Loucy (cell line): ENCODE results near the gene TECPR2.

Experiments
- H2AFZ ChIP-seq: fragments of 200-600 bp; sonication (generic); 2 replicates; pipeline ENCODE4 v1.6.0; 2016; ENCODE audit warnings: antibody characterized with exemption, mild to moderate bottlenecking, low read length, moderate library complexity
- H3F3A ChIP-seq: fragments of 200-600 bp; 2 replicates; pipeline ENCODE4 v1.6.0; 2016; ENCODE audit warnings: antibody characterized with exemption, low read depth, mild to moderate bottlenecking
- H3K27me3 ChIP-seq: fragments of 200-600 bp; sonication (generic); 2 replicates; pipeline ENCODE4 v1.6.1; 2014; ENCODE audit warnings: low read length, mild to moderate bottlenecking; ENCODE audit not compliant: insufficient read depth, poor library complexity, severe bottlenecking
- H3K36me3 ChIP-seq: fragments of 200-600 bp; sonication (generic); 2 replicates; pipeline ENCODE4 v1.6.1; 2016; ENCODE audit warnings: low read length; ENCODE audit not compliant: insufficient read depth
- H3K4me1 ChIP-seq: fragments of 200-600 bp; sonication (generic); 2 replicates; pipeline ENCODE4 v1.5.1; 2014; ENCODE audit warnings: low read length, mild to moderate bottlenecking; ENCODE audit not compliant: insufficient read depth, poor library complexity, severe bottlenecking
- H3K4me2 ChIP-seq: fragments of 200-600 bp; sonication (generic); 2 replicates; pipeline ENCODE4 v1.6.0; 2014; ENCODE audit warnings: antibody characterized with exemption, low read length, low read depth, mild to moderate bottlenecking; ENCODE audit not compliant: poor library complexity, severe bottlenecking
- H3K4me3 ChIP-seq: fragments of 200-600 bp; sonication (generic); 2 replicates; pipeline ENCODE4 v1.5.1; 2014; ENCODE audit warnings: low read length, mild to moderate bottlenecking, mixed read lengths; ENCODE audit not compliant: poor library complexity, severe bottlenecking
- H3K79me2 ChIP-seq: fragments of 200-600 bp; sonication (generic); 2 replicates; pipeline ENCODE4 v1.6.1; 2014; ENCODE audit warnings: low read length; ENCODE audit not compliant: insufficient read depth
- H3K9ac ChIP-seq: fragments of 200-600 bp; sonication (generic); 2 replicates; pipeline ENCODE4 v1.6.0; 2014; ENCODE audit warnings: mild to moderate bottlenecking, low read depth, low read length, moderate library complexity; ENCODE audit not compliant: poor library complexity, severe bottlenecking
- H3K9me2 ChIP-seq: fragments of 200-600 bp; sonication (generic); replicated peaks from 2 replicates; pipeline ENCODE4 v1.6.1; 2016; ENCODE audit warnings: low read depth, low read length, mixed read lengths
- H3K9me3 ChIP-seq: fragments of 200-600 bp; sonication (generic); 2 replicates; pipeline ENCODE4 v1.6.1; 2014; ENCODE audit warnings: mild to moderate bottlenecking, antibody characterized with exemption, low read length, low read depth; ENCODE audit not compliant: insufficient read depth
- H4K20me1 ChIP-seq: fragments of 200-600 bp; sonication (generic); 2 replicates; pipeline ENCODE4 v1.6.0; 2014; ENCODE audit warnings: antibody characterized with exemption, low read length, mild to moderate bottlenecking; ENCODE audit not compliant: insufficient read depth, poor library complexity, severe bottlenecking
- CTCF ChIP-seq: fragments of 200-600 bp; sonication (generic); conservative IDR thresholded peaks from 2 replicates; pipeline ENCODE4 v1.5.1; 2014; ENCODE audit warnings: mild to moderate bottlenecking, antibody characterized with exemption, low read length
- EZH2phosphoT487 ChIP-seq: fragments of 200-600 bp; IDR thresholded peaks from 2 replicates; pipeline ENCODE4 v1.6.1; 2018; ENCODE audit warnings: antibody characterized with exemption, mild to moderate bottlenecking, moderate library complexity, borderline replicate concordance

Gene TECPR2

GRCh38 chr14:102389246-102389645, 26.5 kb downstream of the TECPR2 start:
- H3K4me2 ChIP-seq, result no peak overlapping the region
- no peaks in the 10 kb centered on the region for H3K9me3 ChIP-seq
- no peaks in the 10 kb centered on the region for H3K27me3 ChIP-seq
- H3K4me3 ChIP-seq, result no peak overlapping the region
- H4K20me1 ChIP-seq, result no peaks in the 10 kb centered on the region
- H3K9ac ChIP-seq, result no peak overlapping the region
- H3F3A ChIP-seq, result no peaks in the 10 kb centered on the region
- no peaks in the 10 kb centered on the region for H3K36me3 ChIP-seq
- H3K9me2 ChIP-seq, result no peaks in the 10 kb centered on the region
- no peak for TF ChIP-seq CTCF
- H2AFZ ChIP-seq, result no peak overlapping the region
- no peaks in the 10 kb centered on the region for H3K79me2 ChIP-seq
- H3K4me1 ChIP-seq, result no peaks in the 10 kb centered on the region

- H3K4me2 ChIP-seq, result no peak overlapping the region
- no peak for TF ChIP-seq EZH2phosphoT487
- TF ChIP-seq CTCF, result no peak
- H3F3A ChIP-seq, result no peaks in the 10 kb centered on the region
- H3K4me3 ChIP-seq, result no peak overlapping the region
- no peaks in the 10 kb centered on the region for H3K36me3 ChIP-seq
- no peaks in the 10 kb centered on the region for H3K9me2 ChIP-seq
- no peaks in the 10 kb centered on the region for H3K27me3 ChIP-seq
- H3K79me2 ChIP-seq, result no peaks in the 10 kb centered on the region
- no peak overlapping the region for H2AFZ ChIP-seq
- H4K20me1 ChIP-seq, result no peaks in the 10 kb centered on the region
- no peaks in the 10 kb centered on the region for H3K4me1 ChIP-seq
- H3K9ac ChIP-seq, result no peak overlapping the region
- H3K9me3 ChIP-seq, result no peaks in the 10 kb centered on the region
Observed at GRCh38 chr14:102390064-102390855, 27.5 kb downstream of the TECPR2 start.

- Histone ChIP-seq H3K4me3 (no peak overlapping the region), H3K4me2 (no peak overlapping the region), H3K27me3 (no peaks in the 10 kb centered on the region), H3F3A (no peaks in the 10 kb centered on the region), H2AFZ (no peak overlapping the region), H3K9me2 (no peaks in the 10 kb centered on the region), H3K36me3 (no peaks in the 10 kb centered on the region), H4K20me1 (no peaks in the 10 kb centered on the region), H3K9me3 (no peaks in the 10 kb centered on the region), H3K79me2 (no peaks in the 10 kb centered on the region), H3K9ac (no peak overlapping the region), H3K4me1 (no peaks in the 10 kb centered on the region)
- TF ChIP-seq CTCF, result no peak
- no peak for TF ChIP-seq EZH2phosphoT487
Observed at GRCh38 chr14:102392506-102392905, 29.8 kb downstream of the TECPR2 start.
